ENCODE results near the gene KCNH1. TPM values are rescaled to one million over a fixed set of nuclear protein-coding genes. Genes with fewer than 3 reads are reported as not detected.

Gene KCNH1
- total and polyA plus RNA-seq, 5 experiments from 2014 or later = not detected

DNA sequence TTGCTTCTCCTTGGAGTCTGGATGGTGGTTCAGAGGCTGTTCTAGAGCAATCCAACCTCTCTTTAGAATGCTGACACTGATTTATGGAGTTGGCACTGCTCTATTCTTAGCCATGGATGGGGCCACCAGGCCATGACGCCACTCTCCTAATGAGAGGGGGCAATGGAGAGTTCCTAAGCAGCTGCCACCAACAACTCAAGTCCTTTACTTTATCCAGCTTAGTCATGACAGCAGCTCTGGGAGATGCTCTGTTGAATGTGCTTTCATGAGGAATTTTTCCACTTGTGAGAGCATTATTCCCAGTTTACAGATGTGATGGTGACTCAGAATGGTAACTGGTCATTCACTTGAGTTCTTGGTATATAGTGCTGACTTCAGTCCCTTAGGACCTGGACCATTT is 438.9 kb downstream of the KCNH1 start:
- POLR2A ChIA-PET = no interaction called here
- Mint-ChIP-seq H3K27me3 (peaks cover 0 to 2% (median 0%) of the 10 kb centered on the region in 5 donors), H3K27ac (no peak overlapping the region), H3K9me3 (no peaks in the 10 kb centered on the region), H3K4me1 (peaks cover 9 to 30% (median 17%) of the 10 kb centered on the region in 4 donors), H3K36me3 (no peaks in the 10 kb centered on the region), H3K4me3 (no peak overlapping the region)
- no peak for ATAC-seq
- no peak for DNase-seq

DNA sequence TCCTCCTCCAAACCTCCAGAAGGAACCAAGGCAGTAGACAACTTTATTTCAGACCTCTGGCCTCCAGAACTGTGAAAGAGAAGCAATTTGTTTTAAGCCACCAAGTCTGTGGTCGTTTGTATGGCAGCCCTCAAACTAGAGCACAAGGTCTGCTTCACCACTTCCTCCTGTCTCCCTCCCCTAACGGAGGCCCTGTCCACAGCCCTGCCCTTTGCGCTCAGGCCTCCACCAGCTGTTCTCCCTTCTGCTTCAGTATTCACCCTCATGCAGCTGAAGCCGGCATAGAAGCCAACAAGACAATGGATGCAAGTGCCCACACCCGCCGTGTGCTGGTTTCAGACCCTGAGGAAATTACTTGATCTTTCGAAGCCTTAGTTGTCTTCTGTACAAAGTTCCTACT is 441.2 kb downstream of the KCNH1 start:
- peaks cover 9 to 30% (median 17%) of the 10 kb centered on the region in 4 donors for H3K4me1 Mint-ChIP-seq
- H3K27ac Mint-ChIP-seq = peak overlapping the region; percentile 18 to 93 (median 69)
- POLR2A ChIA-PET = no interaction called here

DNA sequence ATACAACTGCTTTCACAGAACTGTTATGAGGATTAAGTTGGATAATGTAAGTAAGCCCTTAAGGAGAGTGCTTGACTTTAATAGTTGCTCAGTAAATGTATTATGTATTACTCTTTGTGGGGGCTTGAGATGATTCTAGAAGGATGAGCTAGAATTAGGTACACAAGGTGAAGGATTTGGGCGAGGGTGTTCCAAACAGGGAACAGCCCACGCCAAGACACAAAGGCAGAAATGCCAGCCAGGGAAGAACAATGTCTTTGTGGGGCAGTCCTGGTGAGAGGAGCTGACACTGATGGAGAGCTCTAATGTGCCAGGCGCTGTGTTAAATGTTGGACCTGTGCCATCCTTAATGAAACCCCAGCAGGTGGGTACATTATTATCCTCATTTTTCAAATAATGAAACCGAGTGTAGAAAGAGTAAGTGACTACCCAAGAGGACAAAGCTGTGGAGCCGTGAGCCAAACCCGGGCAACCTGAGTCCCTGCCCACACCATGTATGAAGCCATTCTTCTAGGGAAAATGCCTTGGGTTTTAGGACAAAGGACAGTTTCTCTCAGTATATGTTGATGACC is 442.8 kb downstream of the KCNH1 start:
- DNase-seq (no peak), ATAC-seq (no peak)
- no peak overlapping the region for H3K4me3 Mint-ChIP-seq
- H3K27ac Mint-ChIP-seq = no peak overlapping the region
- no peaks in the 10 kb centered on the region for H3K9me3 Mint-ChIP-seq
- no peaks in the 10 kb centered on the region for H3K36me3 Mint-ChIP-seq
- H3K4me1 Mint-ChIP-seq = peaks cover 9 to 26% (median 17%) of the 10 kb centered on the region in 4 donors
- POLR2A ChIA-PET = no interaction called here
- H3K27me3 Mint-ChIP-seq = no peaks in the 10 kb centered on the region

More for the DNA sequence above, 441.2 kb downstream of the KCNH1 start:
- no peak for DNase-seq
- peak in 1 of 2 donors; percentile 36 for ATAC-seq
- H3K9me3 Mint-ChIP-seq = no peaks in the 10 kb centered on the region
- H3K27me3 Mint-ChIP-seq = no peaks in the 10 kb centered on the region
- H3K36me3 Mint-ChIP-seq = no peaks in the 10 kb centered on the region
- H3K4me3 Mint-ChIP-seq = peak overlapping the region; percentile 40 to 79 (median 63)

DNA sequence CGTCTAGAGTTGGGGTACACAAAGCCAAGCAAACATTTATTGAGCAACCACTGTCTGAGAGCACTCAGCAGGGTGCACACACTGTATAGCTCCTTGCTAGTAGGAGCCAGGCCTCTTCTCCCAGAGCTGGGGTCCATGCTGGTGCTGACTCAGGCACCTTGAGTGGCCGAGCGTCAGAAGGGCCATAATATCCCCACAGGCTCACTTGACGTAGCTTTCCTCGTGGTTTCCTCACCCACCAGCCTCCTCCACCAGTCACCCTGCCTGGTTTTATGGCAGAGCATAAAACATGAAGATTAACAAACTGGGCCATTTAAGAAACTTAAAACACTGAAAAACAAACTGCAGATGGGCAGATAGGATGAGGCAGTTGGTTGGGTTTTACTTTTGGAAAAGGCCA is 443.7 kb downstream of the KCNH1 start:
- H3K36me3 Mint-ChIP-seq = no peaks in the 10 kb centered on the region
- POLR2A ChIA-PET = no interaction called here
- H3K9me3 Mint-ChIP-seq = no peaks in the 10 kb centered on the region
- DNase-seq (no peak), ATAC-seq (no peak)
- H3K27ac Mint-ChIP-seq = no peak overlapping the region
- H3K4me1 Mint-ChIP-seq = peaks cover 9 to 25% (median 17%) of the 10 kb centered on the region in 4 donors
- no peak overlapping the region for H3K4me3 Mint-ChIP-seq
- no peaks in the 10 kb centered on the region for H3K27me3 Mint-ChIP-seq

DNA sequence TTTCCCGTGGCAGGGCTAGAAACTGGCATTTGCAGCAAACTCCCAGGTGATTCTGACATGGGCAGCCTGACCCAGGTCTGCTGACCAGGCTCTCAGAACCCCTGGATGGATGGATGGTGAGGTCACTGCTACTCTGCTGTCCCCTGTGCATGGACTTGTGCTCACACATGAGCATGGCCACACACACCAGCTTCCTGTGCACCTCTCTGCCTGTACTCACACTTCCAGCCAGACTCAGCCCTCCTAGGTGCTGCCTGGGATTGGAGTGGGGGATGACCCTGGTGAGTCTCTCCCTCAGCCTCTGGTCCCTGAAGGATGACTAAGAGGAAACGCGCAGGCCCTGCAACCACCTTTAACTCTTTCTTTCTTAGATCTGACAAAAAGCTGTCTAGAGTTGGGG is 444.1 kb downstream of the KCNH1 start:
- ATAC-seq (no peak), DNase-seq (no peak)
- H3K27me3 Mint-ChIP-seq = no peaks in the 10 kb centered on the region
- POLR2A ChIA-PET = no interaction called here
- no peak overlapping the region for H3K27ac Mint-ChIP-seq
- peaks cover 9 to 25% (median 17%) of the 10 kb centered on the region in 4 donors for H3K4me1 Mint-ChIP-seq
- no peaks in the 10 kb centered on the region for H3K36me3 Mint-ChIP-seq
- no peak overlapping the region for H3K4me3 Mint-ChIP-seq
- H3K9me3 Mint-ChIP-seq = no peaks in the 10 kb centered on the region

DNA sequence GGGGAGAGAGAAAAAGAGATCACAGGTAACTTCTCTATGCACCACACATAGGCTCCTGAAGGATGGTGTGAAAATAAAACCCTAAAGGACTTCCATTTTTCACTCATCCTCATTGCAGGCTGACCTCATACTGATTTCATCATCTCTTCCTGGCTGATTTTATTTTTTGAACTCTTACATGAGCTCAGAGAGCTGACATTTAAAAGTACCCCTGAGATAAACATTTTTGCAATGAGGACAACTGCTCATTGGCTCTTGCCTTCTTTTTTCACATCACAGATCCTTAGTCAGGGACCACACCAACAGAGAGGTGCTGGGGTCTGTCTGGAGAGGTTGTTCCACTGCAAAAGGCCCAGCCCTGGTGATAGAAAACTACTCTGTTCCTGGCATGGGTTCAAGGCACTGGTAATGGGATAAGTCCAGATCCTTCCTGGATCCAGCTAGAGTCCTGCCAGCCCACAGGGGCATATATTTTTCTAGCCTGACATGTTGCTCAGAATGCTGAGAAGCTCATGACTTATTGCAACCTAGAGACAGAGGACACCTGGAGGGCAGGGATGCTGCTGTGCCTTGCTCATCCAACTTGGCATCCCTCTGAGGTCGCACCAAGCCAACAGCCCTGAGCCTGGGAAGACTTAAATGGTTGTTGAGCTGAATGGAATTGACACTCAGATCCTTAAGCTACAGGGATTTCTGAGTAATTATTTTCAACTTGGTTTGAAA is 445.3 kb downstream of the KCNH1 start:
- POLR2A ChIA-PET = no interaction called here
- Mint-ChIP-seq H3K36me3 (no peaks in the 10 kb centered on the region), H3K9me3 (no peaks in the 10 kb centered on the region), H3K4me3 (no peak overlapping the region), H3K27me3 (no peaks in the 10 kb centered on the region), H3K27ac (no peak overlapping the region), H3K4me1 (peaks cover 9 to 22% (median 16%) of the 10 kb centered on the region in 4 donors)
- no peak for ATAC-seq
- no peak for DNase-seq

DNA sequence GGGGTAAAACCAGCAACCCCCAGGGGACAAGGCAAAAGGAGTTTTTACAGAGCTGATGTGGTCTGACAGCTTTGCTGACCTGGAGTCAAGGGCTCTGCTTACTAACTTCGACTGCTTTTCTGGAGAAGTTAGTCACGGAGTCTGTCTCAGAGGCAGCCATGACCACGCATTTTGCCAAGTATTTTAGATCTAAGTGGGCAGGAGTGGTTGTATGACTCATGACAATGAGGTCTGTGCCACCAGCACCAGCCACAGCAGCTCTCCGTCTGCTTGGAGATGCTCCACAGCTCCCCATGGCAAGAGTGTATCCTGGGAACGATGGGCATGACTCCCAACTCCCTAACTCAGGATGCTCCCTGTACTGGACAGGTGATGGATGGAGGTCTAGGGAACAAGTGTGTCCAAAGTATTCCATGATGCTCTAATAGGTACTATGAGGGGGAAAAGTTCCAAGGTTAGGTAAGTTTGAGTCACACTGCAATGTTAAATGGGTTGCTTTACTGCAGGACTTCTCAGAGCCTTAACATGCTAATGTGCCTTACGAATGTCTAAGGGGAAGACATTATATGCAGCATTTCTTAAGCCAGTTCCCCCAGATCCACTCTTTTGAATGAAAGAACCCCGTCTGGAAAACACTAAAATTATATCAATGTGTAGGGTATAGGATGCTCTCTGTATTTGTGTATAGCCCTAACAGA is 446.2 kb downstream of the KCNH1 start:
- ATAC-seq (no peak), DNase-seq (no peak)
- POLR2A ChIA-PET = no interaction called here
- Mint-ChIP-seq H3K36me3 (no peaks in the 10 kb centered on the region), H3K27ac (no peak overlapping the region), H3K9me3 (no peaks in the 10 kb centered on the region), H3K4me3 (no peak overlapping the region), H3K4me1 (peaks cover 4 to 12% (median 8%) of the 10 kb centered on the region in 4 donors), H3K27me3 (no peaks in the 10 kb centered on the region)

DNA sequence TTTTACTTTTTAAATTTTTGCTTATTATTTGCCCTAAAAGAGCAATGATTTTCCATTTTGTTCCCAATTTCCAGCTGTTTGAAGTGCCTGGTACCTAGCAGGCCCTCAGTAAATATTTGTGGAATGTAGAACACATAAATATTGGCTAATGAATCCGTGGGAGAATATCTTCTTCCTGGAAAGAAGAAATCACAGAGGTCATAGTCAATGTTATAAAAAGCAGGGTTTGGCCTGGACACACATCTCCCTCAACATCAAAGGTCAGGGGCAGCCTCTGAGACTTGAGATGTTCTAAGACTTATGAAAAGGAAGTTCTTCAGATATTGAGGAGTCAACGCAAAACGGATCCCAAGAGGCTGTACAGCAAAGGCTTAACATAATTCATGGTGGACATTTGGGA is 447.1 kb downstream of the KCNH1 start:
- Mint-ChIP-seq H3K9me3 (no peaks in the 10 kb centered on the region), H3K27ac (no peak overlapping the region), H3K27me3 (no peaks in the 10 kb centered on the region), H3K4me3 (no peak overlapping the region), H3K4me1 (peaks cover 0 to 4% (median 0%) of the 10 kb centered on the region in 4 donors), H3K36me3 (no peaks in the 10 kb centered on the region)
- no peak for ATAC-seq
- POLR2A ChIA-PET = no interaction called here
- DNase-seq = no peak

DNA sequence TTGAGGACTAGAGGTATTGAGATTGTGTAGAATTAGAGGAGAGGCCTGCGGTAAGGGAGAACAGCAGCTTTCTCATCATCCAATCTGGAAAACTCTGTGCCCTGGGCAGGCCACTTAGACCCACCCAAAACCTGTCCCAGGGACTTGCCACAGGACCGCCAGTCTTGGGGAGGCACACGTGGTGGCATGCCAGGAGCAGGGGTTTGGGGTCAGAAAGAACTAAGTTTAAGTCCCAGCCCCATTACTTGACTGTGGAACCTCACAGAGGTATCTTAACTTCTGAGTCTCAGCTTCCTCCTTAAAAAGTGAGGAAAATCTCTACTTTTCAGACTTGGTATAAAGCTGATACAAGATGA is 448.7 kb downstream of the KCNH1 start:
- no peak for ATAC-seq
- no peaks in the 10 kb centered on the region for H3K4me1 Mint-ChIP-seq
- no peak overlapping the region for H3K27ac Mint-ChIP-seq
- DNase-seq = no peak
- no peak overlapping the region for H3K4me3 Mint-ChIP-seq
- POLR2A ChIA-PET = no interaction called here
- no peaks in the 10 kb centered on the region for H3K27me3 Mint-ChIP-seq
- no peaks in the 10 kb centered on the region for H3K36me3 Mint-ChIP-seq
- no peaks in the 10 kb centered on the region for H3K9me3 Mint-ChIP-seq

DNA sequence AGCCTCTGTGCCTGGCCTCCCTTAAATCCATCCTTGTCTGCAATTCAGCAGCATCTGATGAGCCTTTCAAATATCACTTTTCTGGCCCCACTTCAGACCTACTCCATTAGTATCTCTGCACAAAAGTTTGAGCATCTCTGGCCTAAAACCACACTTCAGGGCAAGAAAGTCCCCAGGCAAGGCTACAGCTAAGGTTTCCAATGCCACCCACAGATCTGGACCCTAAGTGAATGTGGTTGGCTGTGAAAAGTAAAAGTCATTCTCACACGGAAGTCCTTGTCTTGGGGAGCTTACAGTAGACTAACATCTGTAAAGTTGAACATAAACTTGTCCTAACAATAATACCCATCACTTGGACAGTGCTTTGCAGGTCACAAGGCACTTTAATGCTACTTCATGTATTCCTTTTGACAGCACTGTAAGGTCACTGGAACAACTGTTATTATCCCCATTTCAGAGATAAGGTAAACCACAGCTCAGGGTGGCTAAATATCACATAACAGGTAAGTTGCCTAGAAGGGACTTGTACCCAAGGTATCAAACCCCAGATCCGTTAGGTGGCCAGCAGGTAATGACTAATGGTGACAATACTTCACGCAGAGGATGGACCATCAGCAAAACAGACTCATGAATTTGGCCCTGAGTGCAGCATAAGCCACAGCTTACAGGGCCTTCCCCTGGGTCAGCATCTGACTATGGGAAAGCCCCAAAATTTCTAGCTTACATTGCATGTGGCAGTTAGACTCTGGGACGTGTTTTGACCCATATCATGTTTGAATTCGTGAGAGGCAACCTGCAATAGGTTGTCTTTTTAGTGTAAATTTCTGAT is 449.3 kb downstream of the KCNH1 start:
- no peak for ATAC-seq
- Mint-ChIP-seq H3K9me3 (no peaks in the 10 kb centered on the region), H3K36me3 (no peaks in the 10 kb centered on the region), H3K27ac (no peak overlapping the region), H3K4me3 (no peak overlapping the region), H3K4me1 (no peaks in the 10 kb centered on the region), H3K27me3 (no peaks in the 10 kb centered on the region)
- POLR2A ChIA-PET = no interaction called here
- no peak for DNase-seq

DNA sequence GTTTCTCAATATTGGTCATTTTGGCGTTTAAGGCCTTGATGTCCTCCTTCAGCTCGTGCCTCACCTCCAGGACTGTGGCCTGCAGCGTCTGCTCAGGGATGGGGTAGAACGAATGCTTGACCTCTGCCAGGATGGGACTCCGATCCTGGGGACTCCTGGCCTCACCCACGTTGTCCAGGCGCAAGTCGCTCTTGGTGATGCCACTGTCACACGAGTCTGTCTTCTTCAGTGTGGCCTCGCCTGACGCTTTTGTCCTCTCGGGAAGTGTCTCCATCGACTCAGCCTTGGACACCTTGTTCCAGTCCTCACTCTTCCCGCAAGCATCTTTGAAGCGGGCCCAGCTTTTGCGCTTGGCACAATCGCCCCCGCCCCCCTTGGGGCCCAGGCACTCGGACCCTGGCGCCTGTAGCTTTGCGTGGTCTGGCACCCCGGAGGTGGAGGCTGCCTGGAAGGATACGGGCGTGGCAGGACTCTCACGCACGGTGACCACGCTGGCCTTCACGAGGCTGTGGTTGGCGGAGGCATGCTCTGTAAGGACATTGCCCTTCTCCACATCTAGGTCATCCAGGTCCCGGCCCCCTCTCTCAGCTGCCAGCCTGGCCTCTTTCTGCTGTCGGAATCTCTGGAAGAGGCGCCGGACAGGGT is 450.4 kb downstream of the KCNH1 start:
- Mint-ChIP-seq H3K27me3 (no peaks in the 10 kb centered on the region), H3K27ac (no peak overlapping the region), H3K9me3 (no peaks in the 10 kb centered on the region), H3K4me1 (no peaks in the 10 kb centered on the region), H3K4me3 (no peak overlapping the region), H3K36me3 (no peaks in the 10 kb centered on the region)
- POLR2A ChIA-PET = no interaction called here
- ATAC-seq = no peak
- DNase-seq = no peak

DNA sequence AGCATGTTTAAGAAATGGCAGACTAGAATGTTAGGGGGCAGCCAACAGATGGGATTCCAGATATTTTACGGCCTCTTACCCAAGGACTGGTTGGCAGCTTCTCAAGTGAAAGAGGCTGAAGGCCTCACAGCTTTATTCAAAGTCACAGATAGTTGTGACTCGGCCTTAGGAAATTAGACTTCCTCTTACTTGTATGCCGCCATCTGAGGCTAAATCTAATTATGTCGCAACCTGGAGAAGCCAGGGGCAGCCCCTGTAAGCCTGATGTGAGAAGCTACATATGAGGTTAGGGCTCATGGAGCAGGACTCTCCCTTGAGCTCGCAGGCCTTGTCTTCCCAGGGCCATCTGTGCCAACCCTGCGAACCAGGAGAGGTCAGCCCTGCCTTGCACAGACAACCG is 452.8 kb downstream of the KCNH1 start:
- H3K27me3 Mint-ChIP-seq = no peaks in the 10 kb centered on the region
- no peaks in the 10 kb centered on the region for H3K36me3 Mint-ChIP-seq
- H3K4me1 Mint-ChIP-seq = no peaks in the 10 kb centered on the region
- H3K4me3 Mint-ChIP-seq = no peak overlapping the region
- no peak overlapping the region for H3K27ac Mint-ChIP-seq
- no peak for ATAC-seq
- POLR2A ChIA-PET = no interaction called here
- no peaks in the 10 kb centered on the region for H3K9me3 Mint-ChIP-seq
- no peak for DNase-seq

DNA sequence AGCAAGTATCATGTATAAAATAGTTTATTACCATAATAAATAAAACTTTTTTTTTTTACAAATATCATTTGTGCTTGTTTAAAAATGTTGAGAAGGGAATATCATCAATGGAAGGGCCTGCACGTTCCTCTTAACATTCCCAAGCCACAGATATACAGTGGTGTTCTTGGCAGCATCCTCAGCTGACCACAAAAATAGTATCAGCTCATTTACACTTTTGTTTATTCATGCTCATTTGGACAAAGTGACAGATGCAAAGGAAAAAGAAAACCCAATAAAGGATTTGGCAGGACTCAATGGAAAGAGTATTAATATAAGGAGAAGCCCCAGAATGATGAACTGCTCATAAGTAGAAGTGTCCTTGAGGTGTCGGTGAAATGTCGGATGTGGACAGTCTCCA is 455.6 kb downstream of the KCNH1 start:
- Mint-ChIP-seq H3K4me1 (no peaks in the 10 kb centered on the region), H3K4me3 (no peak overlapping the region), H3K9me3 (no peaks in the 10 kb centered on the region), H3K36me3 (no peaks in the 10 kb centered on the region), H3K27ac (no peak overlapping the region), H3K27me3 (peaks cover 0 to 4% (median 0%) of the 10 kb centered on the region in 5 donors)
- POLR2A ChIA-PET = no interaction called here
- DNase-seq = no peak
- no peak for ATAC-seq
